Naive thymus-derived CD8-positive, alpha-beta T cell (primary cell): Measurements from ENCODE around the gene FLG. TPM values are rescaled to one million over a fixed set of nuclear protein-coding genes. Genes with fewer than 3 reads are reported as not detected.

ENCODE experiments used
- ATAC-seq, 2 donors: fragments of 150-1000 bp; cut with Tn5 transposase in 1 of 2; sonication (Bioruptor Pico), chemical (Tn5 transposase) in 1 of 2; 1 replicate in 1 of 2; 2 replicates in 1 of 2; pipeline ENCODE4 v1.10.0; 2021; ENCODE audit warnings: mild to moderate bottlenecking in 2 of 2, moderate library complexity in 2 of 2
- POLR2A ChIA-PET: fragments of 350-600 bp; sonication (Branson Sonifier 250); formaldehyde crosslinking; loops from one replicate; lab custom pipeline; 2021; ENCODE audit warnings: antibody characterized with exemption; lab: Charles Lee
- DNase-seq, 10 donors: peaks; one replicate each; pipeline versions ENCODE4 v3.0.0 to v3.0.0-alpha.2; 2020 to 2022
- H3K27ac Mint-ChIP-seq, 10 donors: one replicate each; pipeline ENCODE4 v1.8.0; 2020 to 2022; ENCODE audit warnings: mild to moderate bottlenecking in 10 of 10, mixed read lengths in 10 of 10, moderate library complexity in 4 of 10, inconsistent platforms in 1 of 10
- H3K27me3 Mint-ChIP-seq, 5 donors: one replicate each; pipeline ENCODE4 v1.8.0; 2021 to 2022; ENCODE audit warnings: mixed read lengths in 5 of 5
- H3K36me3 Mint-ChIP-seq, 3 donors: one replicate each; pipeline ENCODE4 v1.8.0; 2020 to 2022; ENCODE audit warnings: mixed read lengths in 3 of 3, mild to moderate bottlenecking in 2 of 3, inconsistent platforms in 1 of 3
- H3K4me1 Mint-ChIP-seq, 4 donors: one replicate each; pipeline ENCODE4 v1.8.0; 2021 to 2022; ENCODE audit warnings: mixed read lengths in 4 of 4
- H3K4me3 Mint-ChIP-seq, 10 donors: one replicate each; pipeline ENCODE4 v1.8.0; 2020 to 2022; ENCODE audit warnings: mild to moderate bottlenecking in 10 of 10, mixed read lengths in 10 of 10, moderate library complexity in 6 of 10, inconsistent platforms in 1 of 10
- H3K9me3 Mint-ChIP-seq, 9 donors: one replicate each; pipeline ENCODE4 v1.8.0; 2020 to 2022; ENCODE audit warnings: mixed read lengths in 9 of 9, mild to moderate bottlenecking in 3 of 9, inconsistent platforms in 1 of 9, moderate library complexity in 1 of 9
- polyA plus RNA-seq, 3 donors: library from polyadenylated mRNA; unstranded; fragments of 300-500 nt; fragmentation: Illumina TruSeq; gene quantifications; one replicate each; pipeline ENCODE4 v1.2.3, GENCODE V29; 2021
- total RNA-seq, 8 experiments: library from RNA in 2 of 8; stranded (reverse) in 2 of 8; gene quantifications; one replicate each; pipeline ENCODE4 v1.2.3 and lab custom pipeline; 2021 to 2026

FLG gene
- under 1 TPM in 1 of 2 experiments, not detected in 1; 0.16 TPM for total RNA-seq
- polyA plus RNA-seq: not detected
- total RNA-seq (lab: John Stamatoyannopoulos, UW): 0 reads per million in 6 experiments

GRCh38 chr1:152325111-152325510 lies at the start of gene FLG:
Gene FLG (minus strand): TSS chr1:152325239. CDS start chr1:152315456, 9,783 bp downstream.
- no peaks in the 10 kb centered on the region for H3K4me1 Mint-ChIP-seq

GRCh38 chr1:152374451-152374850 lies 49.4 kb upstream of the FLG start:
- DNase-seq: no peak
- Mint-ChIP-seq H3K27ac (no peak overlapping the region), H3K36me3 (peaks cover 0 to 5% (median under 1%) of the 10 kb centered on the region in 3 donors), H3K4me3 (no peak overlapping the region), H3K9me3 (peaks cover 0 to 10% (median 5%) of the 10 kb centered on the region in 9 donors), H3K27me3 (peaks cover 3 to 18% (median 4%) of the 10 kb centered on the region in 5 donors), H3K4me1 (no peaks in the 10 kb centered on the region)
- POLR2A ChIA-PET: no interaction called here
- no peak for ATAC-seq

More at GRCh38 chr1:152325111-152325510, at the start of gene FLG:
- DNase-seq: no peak
- no peaks in the 10 kb centered on the region for H3K9me3 Mint-ChIP-seq
- H3K4me3 Mint-ChIP-seq: no peak within 1 kb of the TSS
- H3K27me3 Mint-ChIP-seq: peaks cover 0 to 11% (median 0%) of the 10 kb centered on the region in 5 donors
- POLR2A ChIA-PET: no interaction called here
- H3K36me3 Mint-ChIP-seq: no peaks in the 10 kb centered on the region
- no peak within 1 kb of the TSS for H3K27ac Mint-ChIP-seq
- no peak for ATAC-seq

- H3K9me3 Mint-ChIP-seq: peaks cover 4 to 21% (median 13%) of the 10 kb centered on the region in 9 donors
- H3K4me3 Mint-ChIP-seq: no peak overlapping the region
- peaks cover 3 to 16% (median 6%) of the 10 kb centered on the region in 3 donors for H3K36me3 Mint-ChIP-seq
- ATAC-seq (no peak), DNase-seq (no peak)
- POLR2A ChIA-PET: no interaction called here
- H3K27me3 Mint-ChIP-seq: peaks cover 4 to 28% (median 14%) of the 10 kb centered on the region in 5 donors
- H3K27ac Mint-ChIP-seq: no peak overlapping the region
- no peaks in the 10 kb centered on the region for H3K4me1 Mint-ChIP-seq
Measured at GRCh38 chr1:152372672-152373071, 47.6 kb upstream of the FLG start.

GRCh38 chr1:152367436-152367835 lies 42.4 kb upstream of the FLG start:
- peaks cover 3 to 16% (median 6%) of the 10 kb centered on the region in 3 donors for H3K36me3 Mint-ChIP-seq
- H3K4me3 Mint-ChIP-seq: no peak overlapping the region
- peaks cover 4 to 21% (median 13%) of the 10 kb centered on the region in 9 donors for H3K9me3 Mint-ChIP-seq
- H3K27me3 Mint-ChIP-seq: peaks cover 3 to 42% (median 18%) of the 10 kb centered on the region in 5 donors
- ATAC-seq: no peak
- no peak overlapping the region for H3K27ac Mint-ChIP-seq
- POLR2A ChIA-PET: no interaction called here
- no peak for DNase-seq
- no peaks in the 10 kb centered on the region for H3K4me1 Mint-ChIP-seq

GRCh38 chr1:152359906-152360305 lies 34.9 kb upstream of the FLG start, which contains the start of gene FLG2:
Gene FLG2 (minus strand): TSS chr1:152360006. CDS start chr1:152358884, 1,122 bp downstream.
- peaks cover 0 to 10% (median 0%) of the 10 kb centered on the region in 3 donors for H3K36me3 Mint-ChIP-seq
- H3K4me1 Mint-ChIP-seq: no peaks in the 10 kb centered on the region
- H3K9me3 Mint-ChIP-seq: peaks cover 0 to 4% (median 0%) of the 10 kb centered on the region in 9 donors
- no peak for DNase-seq
- POLR2A ChIA-PET: no interaction called here
- H3K27ac Mint-ChIP-seq: no peak within 1 kb of the TSS
- H3K4me3 Mint-ChIP-seq: no peak within 1 kb of the TSS
- no peak for ATAC-seq
- peaks cover 0 to 14% (median 5%) of the 10 kb centered on the region in 5 donors for H3K27me3 Mint-ChIP-seq

GRCh38 chr1:152356736-152357135 lies 31.7 kb upstream of the FLG start:
- Mint-ChIP-seq H3K9me3 (peaks cover 0 to 15% (median 3%) of the 10 kb centered on the region in 9 donors), H3K36me3 (peaks cover 0 to 20% (median 0%) of the 10 kb centered on the region in 3 donors), H3K4me1 (no peaks in the 10 kb centered on the region), H3K27ac (no peak overlapping the region), H3K4me3 (no peak overlapping the region), H3K27me3 (peaks cover 3 to 18% (median 13%) of the 10 kb centered on the region in 5 donors)
- DNase-seq: no peak
- POLR2A ChIA-PET: no interaction called here
- no peak for ATAC-seq

GRCh38 chr1:152349611-152350010 lies 24.6 kb upstream of the FLG start:
- Mint-ChIP-seq H3K27me3 (peaks cover 3 to 16% (median 10%) of the 10 kb centered on the region in 5 donors), H3K4me1 (no peaks in the 10 kb centered on the region), H3K36me3 (peaks cover 0 to 7% (median 0%) of the 10 kb centered on the region in 3 donors), H3K4me3 (no peak overlapping the region), H3K27ac (no peak overlapping the region), H3K9me3 (peaks cover 0 to 15% (median 0%) of the 10 kb centered on the region in 9 donors)
- ATAC-seq (no peak), DNase-seq (no peak)
- POLR2A ChIA-PET: no interaction called here

GRCh38 chr1:152348447-152348846 lies 23.4 kb upstream of the FLG start:
- Mint-ChIP-seq H3K9me3 (peaks cover 0 to 8% (median 0%) of the 10 kb centered on the region in 9 donors), H3K27ac (no peak overlapping the region), H3K4me1 (no peaks in the 10 kb centered on the region), H3K36me3 (no peaks in the 10 kb centered on the region), H3K4me3 (no peak overlapping the region), H3K27me3 (peaks cover 4 to 20% (median 6%) of the 10 kb centered on the region in 5 donors)
- POLR2A ChIA-PET: no interaction called here
- ATAC-seq: no peak
- no peak for DNase-seq

GRCh38 chr1:152347116-152347728 lies 22.2 kb upstream of the FLG start:
- Mint-ChIP-seq H3K4me3 (no peak overlapping the region), H3K9me3 (no peaks in the 10 kb centered on the region), H3K36me3 (no peaks in the 10 kb centered on the region), H3K4me1 (no peaks in the 10 kb centered on the region), H3K27me3 (peaks cover 3 to 28% (median 4%) of the 10 kb centered on the region in 5 donors), H3K27ac (no peak overlapping the region)
- DNase-seq: peak in 8 of 10 donors; percentile 35 to 74 (median 48)
- POLR2A ChIA-PET: no interaction called here
- no peak for ATAC-seq

GRCh38 chr1:152344438-152344837 lies 19.4 kb upstream of the FLG start:
- DNase-seq: no peak
- Mint-ChIP-seq H3K27ac (no peak overlapping the region), H3K27me3 (peaks cover 4 to 33% (median 5%) of the 10 kb centered on the region in 5 donors), H3K9me3 (no peaks in the 10 kb centered on the region), H3K4me3 (no peak overlapping the region), H3K4me1 (no peaks in the 10 kb centered on the region), H3K36me3 (no peaks in the 10 kb centered on the region)
- no peak for ATAC-seq
- POLR2A ChIA-PET: no interaction called here

- Mint-ChIP-seq H3K27ac (no peak overlapping the region), H3K9me3 (no peaks in the 10 kb centered on the region), H3K36me3 (no peaks in the 10 kb centered on the region), H3K27me3 (peaks cover 4 to 36% (median 9%) of the 10 kb centered on the region in 5 donors), H3K4me1 (no peaks in the 10 kb centered on the region), H3K4me3 (no peak overlapping the region)
- no peak for DNase-seq
- POLR2A ChIA-PET: no interaction called here
- ATAC-seq: no peak
Measured at GRCh38 chr1:152343006-152343405, 18.0 kb upstream of the FLG start.

GRCh38 chr1:152335399-152335798 lies 10.4 kb upstream of the FLG start:
- Mint-ChIP-seq H3K9me3 (no peaks in the 10 kb centered on the region), H3K27ac (no peak overlapping the region), H3K36me3 (no peaks in the 10 kb centered on the region), H3K4me1 (no peaks in the 10 kb centered on the region), H3K4me3 (no peak overlapping the region), H3K27me3 (peaks cover 0 to 26% (median 7%) of the 10 kb centered on the region in 5 donors)
- no peak for DNase-seq
- POLR2A ChIA-PET: no interaction called here
- ATAC-seq: no peak

- H3K27ac Mint-ChIP-seq: no peak overlapping the region
- DNase-seq: no peak
- ATAC-seq: no peak
- no peaks in the 10 kb centered on the region for H3K36me3 Mint-ChIP-seq
- H3K4me3 Mint-ChIP-seq: no peak overlapping the region
- H3K27me3 Mint-ChIP-seq: peaks cover 0 to 11% (median 0%) of the 10 kb centered on the region in 5 donors
- no peaks in the 10 kb centered on the region for H3K9me3 Mint-ChIP-seq
- POLR2A ChIA-PET: no interaction called here
- H3K4me1 Mint-ChIP-seq: no peaks in the 10 kb centered on the region
Measured at GRCh38 chr1:152328801-152329391, 3.9 kb upstream of the FLG start.
